ENCODE measurements around the gene LYPD5.
"Not testable (repeated sequence)": the region's sequence is repeated elsewhere in the genome, so short reads cannot be mapped to it uniquely, and the experiment has no call there.

Gene LYPD5

GRCh38 chr19:43802216-43802951 lies at the start of gene LYPD5:
LYPD5 (minus strand) TSS chr19:43802447; CDS start chr19:43802380, 67 bp downstream.
- Histone ChIP-seq H3K4me3 (ENCODE audit: low read length) (no peak within 1 kb of the TSS), H3K27me3 (ENCODE audit: control insufficient read depth, insufficient read depth, low read length) (peaks cover 5% of the 10 kb centered on the region; the same call in 1 of the 2 replicates), H3K36me3 (ENCODE audit: control insufficient read depth, insufficient read depth, low read length) (no peaks in the 10 kb centered on the region), H3K27ac (ENCODE audit: low read length) (no peak within 1 kb of the TSS), H3K4me1 (ENCODE audit: control insufficient read depth, insufficient read depth, low read length) (no peaks in the 10 kb centered on the region), H3K9me3 (ENCODE audit: control insufficient read depth, insufficient read depth, low read length) (no peaks in the 10 kb centered on the region)
- DNase-seq (ENCODE audit: low read depth, low spot score): no peak
- WGBS (ENCODE audit: insufficient coverage, insufficient read length): no CpG with 5 or more reads among the region's 12 CpGs

GRCh38 chr19:43848821-43849220 lies 46.6 kb upstream of the LYPD5 start:
- H3K9me3 ChIP-seq (ENCODE audit: control insufficient read depth, insufficient read depth, low read length): peaks cover 7% of the 10 kb centered on the region
- H3K4me1 ChIP-seq (ENCODE audit: control insufficient read depth, insufficient read depth, low read length): no peaks in the 10 kb centered on the region
- H3K4me3 ChIP-seq (ENCODE audit: low read length): no peak overlapping the region
- peaks cover 3% of the 10 kb centered on the region; the same call in 1 of the 2 replicates for H3K36me3 ChIP-seq (ENCODE audit: control insufficient read depth, insufficient read depth, low read length)
- H3K27ac ChIP-seq (ENCODE audit: low read length): no peak overlapping the region
- H3K27me3 ChIP-seq (ENCODE audit: control insufficient read depth, insufficient read depth, low read length): no peaks in the 10 kb centered on the region
- no peak for DNase-seq (ENCODE audit: low read depth, low spot score)

GRCh38 chr19:43847884-43848283 lies 45.6 kb upstream of the LYPD5 start:
- Histone ChIP-seq H3K9me3 (ENCODE audit: control insufficient read depth, insufficient read depth, low read length) (peaks cover 7% of the 10 kb centered on the region), H3K27me3 (ENCODE audit: control insufficient read depth, insufficient read depth, low read length) (no peaks in the 10 kb centered on the region), H3K36me3 (ENCODE audit: control insufficient read depth, insufficient read depth, low read length) (peaks cover 3% of the 10 kb centered on the region; the same call in 1 of the 2 replicates), H3K4me3 (ENCODE audit: low read length) (no peak overlapping the region), H3K4me1 (ENCODE audit: control insufficient read depth, insufficient read depth, low read length) (no peaks in the 10 kb centered on the region), H3K27ac (ENCODE audit: low read length) (no peak overlapping the region)
- no peak for DNase-seq (ENCODE audit: low read depth, low spot score)
- no CpG with 5 or more reads among the region's 4 CpGs for WGBS (ENCODE audit: insufficient coverage, insufficient read length)

GRCh38 chr19:43847246-43847645 lies 45.0 kb upstream of the LYPD5 start:
- peaks cover 3% of the 10 kb centered on the region; the same call in 1 of the 2 replicates for H3K36me3 ChIP-seq (ENCODE audit: control insufficient read depth, insufficient read depth, low read length)
- no CpG with 5 or more reads among the region's 1 CpG for WGBS (ENCODE audit: insufficient coverage, insufficient read length)
- H3K9me3 ChIP-seq (ENCODE audit: control insufficient read depth, insufficient read depth, low read length): peaks cover 7% of the 10 kb centered on the region
- H3K27me3 ChIP-seq (ENCODE audit: control insufficient read depth, insufficient read depth, low read length): no peaks in the 10 kb centered on the region
- no peak overlapping the region for H3K27ac ChIP-seq (ENCODE audit: low read length)
- H3K4me1 ChIP-seq (ENCODE audit: control insufficient read depth, insufficient read depth, low read length): no peaks in the 10 kb centered on the region
- DNase-seq (ENCODE audit: low read depth, low spot score): no peak
- H3K4me3 ChIP-seq (ENCODE audit: low read length): no peak overlapping the region

GRCh38 chr19:43842007-43842406 lies 39.8 kb upstream of the LYPD5 start:
- no CpG with 5 or more reads among the region's 2 CpGs for WGBS (ENCODE audit: insufficient coverage, insufficient read length)
- no peak overlapping the region for H3K27ac ChIP-seq (ENCODE audit: low read length)
- H3K4me1 ChIP-seq (ENCODE audit: control insufficient read depth, insufficient read depth, low read length): no peaks in the 10 kb centered on the region
- peaks cover 3% of the 10 kb centered on the region; the same call in 1 of the 2 replicates for H3K36me3 ChIP-seq (ENCODE audit: control insufficient read depth, insufficient read depth, low read length)
- H3K27me3 ChIP-seq (ENCODE audit: control insufficient read depth, insufficient read depth, low read length): no peaks in the 10 kb centered on the region
- no peak overlapping the region for H3K4me3 ChIP-seq (ENCODE audit: low read length)
- H3K9me3 ChIP-seq (ENCODE audit: control insufficient read depth, insufficient read depth, low read length): peaks cover 4% of the 10 kb centered on the region
- DNase-seq (ENCODE audit: low read depth, low spot score): no peak

DNA sequence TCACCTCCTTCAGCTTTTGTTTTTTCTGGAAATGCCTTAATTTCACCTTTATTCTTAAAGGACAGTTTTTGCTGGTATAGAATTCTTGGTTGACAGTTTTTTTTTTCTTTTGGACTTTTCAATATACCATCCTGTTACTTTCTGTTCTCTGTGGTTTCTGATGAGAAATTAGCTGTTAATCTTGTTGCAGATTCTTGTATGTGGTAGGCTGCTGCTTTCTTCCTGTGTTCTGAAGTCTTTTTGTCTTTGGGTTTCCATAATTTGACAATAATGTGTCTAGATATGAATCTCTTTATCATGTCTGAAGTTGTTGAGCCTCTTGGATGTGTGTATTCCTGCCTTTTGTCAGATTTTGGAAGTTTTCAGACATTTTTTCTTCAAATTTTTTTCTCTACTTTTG lies 36.9 kb upstream of the LYPD5 start:
- DNase-seq (ENCODE audit: low read depth, low spot score): no peak
- H3K27ac ChIP-seq (ENCODE audit: low read length): no peak overlapping the region
- H3K4me3 ChIP-seq (ENCODE audit: low read length): no peak overlapping the region
- H3K9me3 ChIP-seq (ENCODE audit: control insufficient read depth, insufficient read depth, low read length): no peaks in the 10 kb centered on the region; the same call in 1 of the 2 replicates
- peaks cover 6% of the 10 kb centered on the region; the same call in 1 of the 2 replicates for H3K36me3 ChIP-seq (ENCODE audit: control insufficient read depth, insufficient read depth, low read length)
- no peaks in the 10 kb centered on the region for H3K4me1 ChIP-seq (ENCODE audit: control insufficient read depth, insufficient read depth, low read length)
- H3K27me3 ChIP-seq (ENCODE audit: control insufficient read depth, insufficient read depth, low read length): no peaks in the 10 kb centered on the region

GRCh38 chr19:43826787-43827754 lies 24.8 kb upstream of the LYPD5 start, which contains the start of gene ZNF283:
ZNF283 (plus strand) TSS chr19:43827321; CDS start chr19:43833505, 6,184 bp downstream.
- no peaks in the 10 kb centered on the region for H3K9me3 ChIP-seq (ENCODE audit: control insufficient read depth, insufficient read depth, low read length)
- DNase-seq (ENCODE audit: low read depth, low spot score): peak; percentile 95
- peak within 1 kb of the TSS; percentile 50; the same call in 1 of the 2 replicates for H3K4me3 ChIP-seq (ENCODE audit: low read length)
- H3K4me1 ChIP-seq (ENCODE audit: control insufficient read depth, insufficient read depth, low read length): no peaks in the 10 kb centered on the region
- no peaks in the 10 kb centered on the region for H3K36me3 ChIP-seq (ENCODE audit: control insufficient read depth, insufficient read depth, low read length)
- no peak within 1 kb of the TSS for H3K27ac ChIP-seq (ENCODE audit: low read length)
- no CpG with 5 or more reads among the region's 46 CpGs for WGBS (ENCODE audit: insufficient coverage, insufficient read length)
- H3K27me3 ChIP-seq (ENCODE audit: control insufficient read depth, insufficient read depth, low read length): no peaks in the 10 kb centered on the region

DNA sequence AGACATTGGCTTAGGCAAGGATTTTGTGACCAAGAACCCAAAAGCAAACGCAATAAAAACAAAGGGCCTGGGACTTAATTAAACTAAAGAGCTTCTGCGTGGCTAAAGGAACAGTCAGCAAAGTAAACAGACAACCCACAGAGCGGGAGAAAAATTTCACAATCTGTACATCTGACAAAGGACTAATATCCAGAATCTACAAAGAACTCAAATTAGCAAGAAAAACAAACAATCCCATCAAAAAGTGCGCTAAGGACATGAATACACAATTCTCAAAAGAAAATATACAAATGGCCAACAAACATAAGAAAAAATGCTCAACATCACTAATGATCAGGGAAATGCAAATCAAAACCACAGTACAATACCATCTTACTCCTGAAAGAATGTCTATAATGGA lies 22.3 kb upstream of the LYPD5 start:
- H3K27me3 ChIP-seq (ENCODE audit: control insufficient read depth, insufficient read depth, low read length); H3K27ac ChIP-seq (ENCODE audit: low read length); H3K4me3 ChIP-seq (ENCODE audit: low read length); H3K36me3 ChIP-seq (ENCODE audit: control insufficient read depth, insufficient read depth, low read length); DNase-seq (ENCODE audit: low read depth, low spot score); H3K9me3 ChIP-seq (ENCODE audit: control insufficient read depth, insufficient read depth, low read length); H3K4me1 ChIP-seq (ENCODE audit: control insufficient read depth, insufficient read depth, low read length): not testable (repeated sequence)
- no CpG with 5 or more reads among the region's 4 CpGs for WGBS (ENCODE audit: insufficient coverage, insufficient read length)

DNA sequence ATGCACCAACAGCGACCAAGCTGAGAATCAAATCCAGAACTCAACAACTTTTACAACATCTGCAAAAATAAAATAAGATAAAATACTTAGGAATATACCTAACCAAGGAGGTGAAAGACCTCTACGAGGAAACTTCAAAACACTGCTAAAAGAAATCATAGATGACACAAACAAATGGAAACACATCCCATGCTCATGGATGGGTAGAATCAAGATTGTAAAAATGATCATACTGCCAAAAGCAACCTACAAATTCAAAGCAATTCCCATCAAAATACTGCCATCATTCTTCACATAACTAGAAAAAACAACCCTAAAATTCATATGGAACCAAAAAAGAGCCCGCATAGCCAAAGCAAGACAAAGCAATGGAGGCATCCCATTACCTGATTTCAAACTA lies 21.6 kb upstream of the LYPD5 start:
- not testable (repeated sequence) for H3K27me3 ChIP-seq (ENCODE audit: control insufficient read depth, insufficient read depth, low read length); DNase-seq (ENCODE audit: low read depth, low spot score); H3K36me3 ChIP-seq (ENCODE audit: control insufficient read depth, insufficient read depth, low read length); H3K9me3 ChIP-seq (ENCODE audit: control insufficient read depth, insufficient read depth, low read length); H3K27ac ChIP-seq (ENCODE audit: low read length); H3K4me1 ChIP-seq (ENCODE audit: control insufficient read depth, insufficient read depth, low read length); H3K4me3 ChIP-seq (ENCODE audit: low read length)
- no CpG with 5 or more reads among the region's 3 CpGs for WGBS (ENCODE audit: insufficient coverage, insufficient read length)

DNA sequence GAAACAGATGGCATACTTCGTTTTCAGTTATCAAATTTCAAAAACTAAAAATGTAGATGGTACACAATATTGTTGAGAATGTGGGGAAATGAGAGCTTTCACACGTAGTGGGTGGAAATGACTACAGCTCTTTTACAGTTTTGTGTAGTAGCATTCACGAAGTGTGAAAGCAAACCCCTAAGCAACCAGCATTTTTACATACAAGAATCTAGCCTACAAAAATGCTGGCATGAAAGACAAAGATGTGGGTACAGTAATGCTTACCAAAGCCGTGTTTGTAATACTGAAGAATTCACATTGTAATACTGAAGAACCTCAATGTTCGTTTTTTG lies 18.6 kb upstream of the LYPD5 start:
- no CpG with 5 or more reads among the region's 5 CpGs for WGBS (ENCODE audit: insufficient coverage, insufficient read length)

More for the DNA sequence above, 18.6 kb upstream of the LYPD5 start:
- peaks cover 4% of the 10 kb centered on the region; the same call in 1 of the 2 replicates for H3K27me3 ChIP-seq (ENCODE audit: control insufficient read depth, insufficient read depth, low read length)
- H3K27ac ChIP-seq (ENCODE audit: low read length): no peak overlapping the region
- no peaks in the 10 kb centered on the region for H3K36me3 ChIP-seq (ENCODE audit: control insufficient read depth, insufficient read depth, low read length)
- H3K4me3 ChIP-seq (ENCODE audit: low read length): no peak overlapping the region
- H3K4me1 ChIP-seq (ENCODE audit: control insufficient read depth, insufficient read depth, low read length): peaks cover 2% of the 10 kb centered on the region; the same call in 1 of the 2 replicates
- DNase-seq (ENCODE audit: low read depth, low spot score): no peak
- H3K9me3 ChIP-seq (ENCODE audit: control insufficient read depth, insufficient read depth, low read length): no peaks in the 10 kb centered on the region
